Activated naive CD4-positive, alpha-beta T cell treated with anti-CD3 and anti-CD28 coated beads, Interleukin-2, amount 50 U/mL, for 24 hours (primary cell): ENCODE data around the gene LIN54.
"Not testable (repeated sequence)": the region's sequence is repeated elsewhere in the genome, so short reads cannot be mapped to it uniquely, and the experiment has no call there.

Experiments used
- H3K27ac Mint-ChIP-seq: one replicate; pipeline ENCODE4 v1.8.0; 2021; ENCODE audit warnings: mild to moderate bottlenecking, mixed read lengths
- H3K27me3 Mint-ChIP-seq: one replicate; pipeline ENCODE4 v1.8.0; 2021; ENCODE audit warnings: mixed read lengths
- H3K36me3 Mint-ChIP-seq: one replicate; pipeline ENCODE4 v1.8.0; 2021; ENCODE audit warnings: mixed read lengths
- H3K4me1 Mint-ChIP-seq: one replicate; pipeline ENCODE4 v1.8.0; 2021; ENCODE audit warnings: mixed read lengths
- H3K4me3 Mint-ChIP-seq: one replicate; pipeline ENCODE4 v1.8.0; 2021; ENCODE audit warnings: mild to moderate bottlenecking, mixed read lengths
- H3K9me3 Mint-ChIP-seq: one replicate; pipeline ENCODE4 v1.8.0; 2021; ENCODE audit warnings: mixed read lengths

The LIN54 gene

GRCh38 chr4:82988323-82988832, 22.2 kb downstream of the LIN54 start:
- Mint-ChIP-seq H3K36me3 (peaks cover 7% of the 10 kb centered on the region), H3K27ac (no peak overlapping the region), H3K27me3 (no peaks in the 10 kb centered on the region), H3K9me3 (no peaks in the 10 kb centered on the region), H3K4me3 (no peak overlapping the region), H3K4me1 (peaks cover 36% of the 10 kb centered on the region)

GRCh38 chr4:82987519-82987918, 23.1 kb downstream of the LIN54 start:
- not testable (repeated sequence) for H3K27me3 Mint-ChIP-seq, H3K36me3 Mint-ChIP-seq, H3K27ac Mint-ChIP-seq, H3K4me3 Mint-ChIP-seq, H3K9me3 Mint-ChIP-seq
- H3K4me1 Mint-ChIP-seq = peaks cover 36% of the 10 kb centered on the region

- Mint-ChIP-seq H3K4me3 (no peak overlapping the region), H3K9me3 (no peaks in the 10 kb centered on the region), H3K27ac (no peak overlapping the region), H3K4me1 (peaks cover 17% of the 10 kb centered on the region), H3K36me3 (peaks cover 11% of the 10 kb centered on the region), H3K27me3 (no peaks in the 10 kb centered on the region)
Measured at GRCh38 chr4:82984459-82984858, 26.2 kb downstream of the LIN54 start.

GRCh38 chr4:82983444-82983843, 27.2 kb downstream of the LIN54 start:
- H3K4me1 Mint-ChIP-seq = peaks cover 9% of the 10 kb centered on the region
- peaks cover 11% of the 10 kb centered on the region for H3K36me3 Mint-ChIP-seq
- no peak overlapping the region for H3K4me3 Mint-ChIP-seq
- peak overlapping the region; percentile 41 for H3K27ac Mint-ChIP-seq
- H3K27me3 Mint-ChIP-seq = no peaks in the 10 kb centered on the region
- no peaks in the 10 kb centered on the region for H3K9me3 Mint-ChIP-seq

- Mint-ChIP-seq H3K4me3 (no peak overlapping the region), H3K9me3 (no peaks in the 10 kb centered on the region), H3K27ac (no peak overlapping the region), H3K4me1 (peaks cover 7% of the 10 kb centered on the region), H3K27me3 (no peaks in the 10 kb centered on the region), H3K36me3 (peaks cover 14% of the 10 kb centered on the region)
Measured at GRCh38 chr4:82981138-82981537, 29.5 kb downstream of the LIN54 start.

- no peak overlapping the region for H3K27ac Mint-ChIP-seq
- no peaks in the 10 kb centered on the region for H3K4me1 Mint-ChIP-seq
- H3K4me3 Mint-ChIP-seq = no peak overlapping the region
- no peaks in the 10 kb centered on the region for H3K9me3 Mint-ChIP-seq
- H3K36me3 Mint-ChIP-seq = peaks cover 18% of the 10 kb centered on the region
- H3K27me3 Mint-ChIP-seq = no peaks in the 10 kb centered on the region
Measured at GRCh38 chr4:82975792-82976191, 34.8 kb downstream of the LIN54 start.

- Mint-ChIP-seq H3K4me3 (no peak overlapping the region), H3K27me3 (no peaks in the 10 kb centered on the region), H3K27ac (peak overlapping the region; percentile 4), H3K9me3 (no peaks in the 10 kb centered on the region), H3K36me3 (peaks cover 27% of the 10 kb centered on the region), H3K4me1 (no peaks in the 10 kb centered on the region)
Measured at GRCh38 chr4:82969414-82969813, 41.2 kb downstream of the LIN54 start.

GRCh38 chr4:82968972-82969371, 41.7 kb downstream of the LIN54 start:
- H3K27ac Mint-ChIP-seq = peak overlapping the region; percentile 4
- H3K9me3 Mint-ChIP-seq = no peaks in the 10 kb centered on the region
- H3K4me1 Mint-ChIP-seq = no peaks in the 10 kb centered on the region
- H3K27me3 Mint-ChIP-seq = no peaks in the 10 kb centered on the region
- no peak overlapping the region for H3K4me3 Mint-ChIP-seq
- peaks cover 25% of the 10 kb centered on the region for H3K36me3 Mint-ChIP-seq

- Mint-ChIP-seq H3K36me3 (peaks cover 33% of the 10 kb centered on the region), H3K27ac (no peak overlapping the region)
Measured at GRCh38 chr4:82965763-82966162, 44.9 kb downstream of the LIN54 start.

GRCh38 chr4:82957045-82957444, 53.6 kb downstream of the LIN54 start:
- peak overlapping the region; percentile 10 for H3K27ac Mint-ChIP-seq
- no peak overlapping the region for H3K4me3 Mint-ChIP-seq
- no peaks in the 10 kb centered on the region for H3K27me3 Mint-ChIP-seq
- H3K36me3 Mint-ChIP-seq = peaks cover 19% of the 10 kb centered on the region
- no peaks in the 10 kb centered on the region for H3K9me3 Mint-ChIP-seq
- H3K4me1 Mint-ChIP-seq = peaks cover 13% of the 10 kb centered on the region

More at GRCh38 chr4:82965763-82966162, 44.9 kb downstream of the LIN54 start:
- Mint-ChIP-seq H3K4me3 (no peak overlapping the region), H3K4me1 (no peaks in the 10 kb centered on the region), H3K9me3 (no peaks in the 10 kb centered on the region), H3K27me3 (no peaks in the 10 kb centered on the region)

- Mint-ChIP-seq H3K4me1 (peaks cover 17% of the 10 kb centered on the region), H3K36me3 (peaks cover 15% of the 10 kb centered on the region), H3K4me3 (no peak overlapping the region), H3K9me3 (no peaks in the 10 kb centered on the region), H3K27me3 (no peaks in the 10 kb centered on the region), H3K27ac (no peak overlapping the region)
Measured at GRCh38 chr4:82954212-82954611, 56.4 kb downstream of the LIN54 start.

- H3K9me3 Mint-ChIP-seq = no peaks in the 10 kb centered on the region
- peaks cover 11% of the 10 kb centered on the region for H3K36me3 Mint-ChIP-seq
- H3K4me1 Mint-ChIP-seq = peaks cover 4% of the 10 kb centered on the region
- no peak overlapping the region for H3K27ac Mint-ChIP-seq
- no peak overlapping the region for H3K4me3 Mint-ChIP-seq
- no peaks in the 10 kb centered on the region for H3K27me3 Mint-ChIP-seq
Measured at GRCh38 chr4:82951196-82951595, 59.4 kb downstream of the LIN54 start.

- Mint-ChIP-seq H3K27ac (no peak overlapping the region), H3K4me1 (peaks cover 4% of the 10 kb centered on the region), H3K9me3 (no peaks in the 10 kb centered on the region)
Measured at GRCh38 chr4:82948647-82949204, 61.9 kb downstream of the LIN54 start.

GRCh38 chr4:82947498-82947897, 63.1 kb downstream of the LIN54 start:
- no peak overlapping the region for H3K27ac Mint-ChIP-seq

More at GRCh38 chr4:82948647-82949204, 61.9 kb downstream of the LIN54 start:
- Mint-ChIP-seq H3K4me3 (no peak overlapping the region), H3K27me3 (no peaks in the 10 kb centered on the region), H3K36me3 (peaks cover 12% of the 10 kb centered on the region)

GRCh38 chr4:82939414-82939813, 71.2 kb downstream of the LIN54 start:
- no peak overlapping the region for H3K4me3 Mint-ChIP-seq
- no peaks in the 10 kb centered on the region for H3K27me3 Mint-ChIP-seq
- no peaks in the 10 kb centered on the region for H3K9me3 Mint-ChIP-seq
- peaks cover 25% of the 10 kb centered on the region for H3K36me3 Mint-ChIP-seq
- no peaks in the 10 kb centered on the region for H3K4me1 Mint-ChIP-seq
- no peak overlapping the region for H3K27ac Mint-ChIP-seq

More at GRCh38 chr4:82947498-82947897, 63.1 kb downstream of the LIN54 start:
- Mint-ChIP-seq H3K27me3 (no peaks in the 10 kb centered on the region), H3K36me3 (peaks cover 12% of the 10 kb centered on the region), H3K4me3 (no peak overlapping the region), H3K4me1 (peaks cover 4% of the 10 kb centered on the region), H3K9me3 (no peaks in the 10 kb centered on the region)

GRCh38 chr4:82934441-82934840, 76.2 kb downstream of the LIN54 start:
- Mint-ChIP-seq H3K9me3 (no peaks in the 10 kb centered on the region), H3K4me1 (no peaks in the 10 kb centered on the region), H3K27ac (no peak overlapping the region), H3K4me3 (no peak overlapping the region), H3K36me3 (peaks cover 13% of the 10 kb centered on the region), H3K27me3 (no peaks in the 10 kb centered on the region)
